SK-N-SH treated with all-trans-retinoic acid at 6 μM for 48 hours (cell line): ENCODE results near the gene SMAP2.

Experiments used
- ATAC-seq: fragments of 200-7000 bp; cut with Tn5 transposase; 3 replicates; pipeline ENCODE4 v1.9.1; 2020; ENCODE audit warnings: mild to moderate bottlenecking, moderate library complexity
- ARNTL ChIP-seq: fragments of 450-650 bp; formaldehyde crosslinking; IDR thresholded peaks from 2 replicates; pipeline ENCODE4 v1.5.0; 2020; ENCODE audit warnings: low read depth, mild to moderate bottlenecking, moderate library complexity, borderline replicate concordance
- BACH2 ChIP-seq: fragments of 250-450 bp; sonication (Bioruptor Pico); IDR thresholded peaks from 2 replicates; pipeline ENCODE4 v1.9.0; 2021; ENCODE audit warnings: mild to moderate bottlenecking, borderline replicate concordance
- CREB5 ChIP-seq: fragments of 250-450 bp; sonication (Bioruptor Pico); IDR thresholded peaks from 2 replicates; pipeline ENCODE4 v1.5.1; 2020; ENCODE audit warnings: low read depth, mild to moderate bottlenecking, moderate library complexity
- CSDC2 ChIP-seq: fragments of 250-450 bp; sonication (Bioruptor Pico); IDR thresholded peaks from 2 replicates; pipeline ENCODE4 v1.5.0; 2020; ENCODE audit warnings: mild to moderate bottlenecking, moderate library complexity
- CSRNP3 ChIP-seq: fragments of 250-450 bp; sonication (Bioruptor Pico); IDR thresholded peaks from 2 replicates; pipeline ENCODE4 v1.5.1; 2021; ENCODE audit warnings: mild to moderate bottlenecking, moderate library complexity
- ESRRG ChIP-seq: fragments of 250-450 bp; sonication (Bioruptor Pico); IDR thresholded peaks from 2 replicates; pipeline ENCODE4 v1.6.1; 2021; ENCODE audit warnings: mild to moderate bottlenecking
- GLIS3 ChIP-seq: fragments of 250-450 bp; sonication (Bioruptor Pico); IDR thresholded peaks from 2 replicates; pipeline ENCODE4 v1.5.0; 2020; ENCODE audit warnings: mild to moderate bottlenecking, moderate library complexity
- ISL1 ChIP-seq: fragments of 250-450 bp; sonication (Bioruptor Pico); IDR thresholded peaks from 2 replicates; pipeline ENCODE4 v2.1.2; 2022; ENCODE audit warnings: mild to moderate bottlenecking, moderate library complexity
- PATZ1 ChIP-seq: fragments of 250-450 bp; sonication (Bioruptor Pico); IDR thresholded peaks from 2 replicates; pipeline ENCODE4 v1.8.0; 2020; ENCODE audit warnings: mild to moderate bottlenecking, moderate library complexity, borderline replicate concordance
- POU6F1 ChIP-seq: fragments of 250-450 bp; sonication (Bioruptor Pico); IDR thresholded peaks from 2 replicates; pipeline ENCODE4 v1.8.0; 2021; ENCODE audit warnings: low read depth, mild to moderate bottlenecking, moderate library complexity, borderline replicate concordance
- PPARA ChIP-seq: fragments of 250-450 bp; sonication (Bioruptor Pico); IDR thresholded peaks from 2 replicates; pipeline ENCODE4 v1.5.0; 2020; ENCODE audit warnings: mild to moderate bottlenecking, borderline replicate concordance
- SNAI2 ChIP-seq: fragments of 250-450 bp; sonication (Bioruptor Pico); IDR thresholded peaks from 2 replicates; pipeline ENCODE4 v1.5.0; 2020; ENCODE audit warnings: mild to moderate bottlenecking, moderate library complexity
- TCF4 ChIP-seq: fragments of 250-450 bp; sonication (Bioruptor Pico); IDR thresholded peaks from 2 replicates; pipeline ENCODE4 v1.8.0; 2021; ENCODE audit warnings: mild to moderate bottlenecking, moderate library complexity, borderline replicate concordance
- TOX ChIP-seq: fragments of 250-450 bp; sonication (Bioruptor Pico); IDR thresholded peaks from 2 replicates; pipeline ENCODE4 v1.8.0; 2021; ENCODE audit warnings: mild to moderate bottlenecking, moderate library complexity, borderline replicate concordance
- ZC3H10 ChIP-seq: fragments of 250-450 bp; sonication (Bioruptor Pico); IDR thresholded peaks from 2 replicates; pipeline ENCODE4 v1.5.1; 2021; ENCODE audit warnings: mild to moderate bottlenecking, moderate library complexity
- ZFP3 ChIP-seq: fragments of 250-450 bp; sonication (Bioruptor Pico); IDR thresholded peaks from 2 replicates; pipeline ENCODE4 v1.5.0; 2020; ENCODE audit warnings: mild to moderate bottlenecking, moderate library complexity
- ZFP30 ChIP-seq: fragments of 450-650 bp; formaldehyde crosslinking; IDR thresholded peaks from 2 replicates; pipeline ENCODE4 v1.5.0; 2022; ENCODE audit warnings: mild to moderate bottlenecking, moderate library complexity
- ZNF565 ChIP-seq: fragments of 450-650 bp; formaldehyde crosslinking; conservative IDR thresholded peaks from 2 replicates; pipeline ENCODE4 v1.5.0; 2020; ENCODE audit warnings: low read depth, mild to moderate bottlenecking, moderate library complexity
- ZNF70 ChIP-seq: fragments of 450-650 bp; formaldehyde crosslinking; IDR thresholded peaks from 2 replicates; pipeline ENCODE4 v1.5.0; 2020; ENCODE audit warnings: mild to moderate bottlenecking, moderate library complexity
- ZNF8 ChIP-seq: fragments of 450-650 bp; formaldehyde crosslinking; IDR thresholded peaks from 2 replicates; pipeline ENCODE4 v1.5.0; 2020; ENCODE audit warnings: mild to moderate bottlenecking, moderate library complexity

Gene SMAP2

GRCh38 chr1:40392221-40392620 lies 18.7 kb downstream of the SMAP2 start:
- peak; percentile 99 for ATAC-seq
- no peak for TF ChIP-seq ESRRG (CRISPR knock-in tag)

GRCh38 chr1:40393173-40393572 lies 19.6 kb downstream of the SMAP2 start:
- TF ChIP-seq TOX (CRISPR knock-in tag) (no peak), ESRRG (CRISPR knock-in tag) (no peak), BACH2 (no peak), ZC3H10 (CRISPR knock-in tag) (no peak), POU6F1 (CRISPR knock-in tag) (no peak), ZNF565 (CRISPR knock-in tag) (no peak), ZFP30 (CRISPR knock-in tag) (no peak), PATZ1 (CRISPR knock-in tag) (no peak), CSDC2 (no peak), TCF4 (CRISPR knock-in tag) (no peak)
- ATAC-seq: no peak

GRCh38 chr1:40394491-40395172 lies 21.1 kb downstream of the SMAP2 start:
- no peak for ATAC-seq
- TF ChIP-seq ARNTL (CRISPR knock-in tag) (no peak), POU6F1 (CRISPR knock-in tag) (no peak), ISL1 (CRISPR knock-in tag) (no peak), CREB5 (CRISPR knock-in tag) (no peak), GLIS3 (no peak), ZNF565 (CRISPR knock-in tag) (no peak), CSRNP3 (CRISPR knock-in tag) (no peak), ZFP30 (CRISPR knock-in tag) (no peak), CSDC2 (no peak), ZFP3 (no peak), ESRRG (CRISPR knock-in tag) (no peak), ZNF8 (CRISPR knock-in tag) (no peak)

- no peak for ATAC-seq
- TF ChIP-seq ISL1 (CRISPR knock-in tag) (no peak), PATZ1 (CRISPR knock-in tag) (no peak), CREB5 (CRISPR knock-in tag) (no peak), ZNF8 (CRISPR knock-in tag) (no peak), CSDC2 (no peak), ZNF70 (no peak), ZFP30 (CRISPR knock-in tag) (no peak), TOX (CRISPR knock-in tag) (no peak), ZNF565 (CRISPR knock-in tag) (no peak), ARNTL (CRISPR knock-in tag) (no peak), ZC3H10 (CRISPR knock-in tag) (no peak), ESRRG (CRISPR knock-in tag) (no peak), ZFP3 (no peak), SNAI2 (no peak), PPARA (CRISPR knock-in tag) (no peak)
- TF ChIP-seq, all 23 proteins: peak for 0
Measured at GRCh38 chr1:40395190-40396175, 22.0 kb downstream of the SMAP2 start.
